PC-3 (cell line): ENCODE results near the gene PCSK2. TPM values are rescaled to one million over a fixed set of nuclear protein-coding genes. Genes with fewer than 3 reads are reported as not detected.
A peak's percentile ranks its signal among the peaks of the same experiment; 100 is the strongest.

Source experiments
- ATAC-seq: fragments of 200-7000 bp; cut with Tn5 transposase; 2 replicates; pipeline ENCODE4 v1.9.1; 2020; ENCODE audit warnings: mild to moderate bottlenecking, moderate library complexity
- BruUV-seq: library from RNA; stranded (reverse); fragments of 400-500 nt; replicated peaks from 2 replicates; lab custom pipeline; 2021; lab: Mats Ljungman, UMichigan
- CTCF ChIA-PET: fragments of 300-600 bp; sonication (Branson Sonifier 250); formaldehyde crosslinking; loops from one replicate; lab custom pipeline; 2022; ENCODE audit warnings: antibody characterized with exemption; lab: Charles Lee
- POLR2A ChIA-PET: fragments of 300-600 bp; sonication (Branson Sonifier 250); formaldehyde crosslinking; loops from one replicate; lab custom pipeline; 2022; ENCODE audit warnings: antibody characterized with exemption; ENCODE audit not compliant: unreplicated experiment; lab: Charles Lee
- DNase-seq: peaks from one replicate; pipeline ENCODE4 v3.0.0-alpha.2; 2015
- H2AFZ ChIP-seq: fragments of 300-600 bp; sonication (generic); 2 replicates; pipeline ENCODE4 v1.6.0; 2016; ENCODE audit warnings: antibody characterized with exemption, low read length
- H3F3A ChIP-seq: fragments of 300-600 bp; sonication (generic); one replicate; pipeline ENCODE4 v1.6.0; 2017; ENCODE audit warnings: antibody characterized with exemption, low read length, control low read depth, mild to moderate bottlenecking; ENCODE audit not compliant: unreplicated experiment
- H3K27ac ChIP-seq: fragments of 300-600 bp; sonication (generic); 2 replicates; pipeline ENCODE4 v1.5.1; 2016; ENCODE audit warnings: mild to moderate bottlenecking, low read length
- H3K27me3 ChIP-seq: fragments of 300-600 bp; sonication (generic); 2 replicates; pipeline ENCODE4 v1.6.1; 2016; ENCODE audit warnings: low read length, mixed read lengths
- H3K36me3 ChIP-seq: fragments of 300-600 bp; sonication (generic); 2 replicates; pipeline ENCODE4 v1.6.1; 2016; ENCODE audit warnings: low read depth, mixed run types, low read length, mixed read lengths
- H3K4me1 ChIP-seq: fragments of 300-600 bp; sonication (generic); 2 replicates; pipeline ENCODE4 v1.5.1; 2016; ENCODE audit warnings: low read length; ENCODE audit not compliant: insufficient read depth
- H3K4me2 ChIP-seq: fragments of 300-600 bp; sonication (generic); 2 replicates; pipeline ENCODE4 v1.6.0; 2016; ENCODE audit warnings: low read length
- H3K4me3 ChIP-seq: fragments of 300-600 bp; sonication (generic); 2 replicates; pipeline ENCODE4 v1.5.1; 2016; ENCODE audit warnings: mild to moderate bottlenecking, low read length, mixed read lengths
- H3K79me2 ChIP-seq: fragments of 300-600 bp; sonication (generic); 2 replicates; pipeline ENCODE4 v1.6.1; 2017; ENCODE audit warnings: low read length, mixed read lengths
- H3K9ac ChIP-seq: fragments of 300-600 bp; sonication (generic); 2 replicates; pipeline ENCODE4 v1.6.0; 2016; ENCODE audit warnings: mild to moderate bottlenecking, low read length
- H3K9me2 ChIP-seq: fragments of 300-600 bp; sonication (generic); replicated peaks from 2 replicates; pipeline ENCODE4 v1.6.1; 2016; ENCODE audit warnings: mixed run types, low read length, mixed read lengths
- H3K9me3 ChIP-seq: fragments of 300-600 bp; sonication (generic); 2 replicates; pipeline ENCODE4 v1.6.1; 2016; ENCODE audit warnings: low read length, mixed read lengths
- H4K20me1 ChIP-seq: fragments of 300-600 bp; sonication (generic); 2 replicates; pipeline ENCODE4 v1.6.1; 2016; ENCODE audit warnings: low read length, mixed read lengths
- EZH2 ChIP-seq: fragments of 300-600 bp; sonication (generic); IDR thresholded peaks from one replicate; pipeline ENCODE4 v1.6.1; 2017; ENCODE audit warnings: antibody characterized with exemption, mild to moderate bottlenecking, low read length; ENCODE audit not compliant: unreplicated experiment
- EZH2phosphoT487 ChIP-seq: fragments of 300-600 bp; sonication (generic); IDR thresholded peaks from 2 replicates; pipeline ENCODE4 v1.6.1; 2018; ENCODE audit warnings: mild to moderate bottlenecking, antibody characterized with exemption, low read length, borderline replicate concordance
- intact Hi-C: fragments of 100-400 bp; cut with micrococcal nuclease; formaldehyde crosslinking; loops from 2 replicates; pipeline ENCODE4 v1.9.0; 2023
- total RNA-seq: library from RNA; depleted of rRNA; stranded (reverse); fragments of >200 nt; gene quantifications from 2 replicates; pipeline ENCODE4 v1.2.3, GENCODE V29; 2014
- TF ChIP-seq, protein P1 (sequence below): fragments of 300-600 bp; sonication (generic); conservative IDR thresholded peaks from 2 replicates; pipeline ENCODE4 v1.5.1; 2017; ENCODE audit warnings: antibody characterized with exemption, low read depth, mild to moderate bottlenecking, low read length

Gene PCSK2
- total RNA-seq, 1 experiment from 2014 or later = not detected

DNA sequence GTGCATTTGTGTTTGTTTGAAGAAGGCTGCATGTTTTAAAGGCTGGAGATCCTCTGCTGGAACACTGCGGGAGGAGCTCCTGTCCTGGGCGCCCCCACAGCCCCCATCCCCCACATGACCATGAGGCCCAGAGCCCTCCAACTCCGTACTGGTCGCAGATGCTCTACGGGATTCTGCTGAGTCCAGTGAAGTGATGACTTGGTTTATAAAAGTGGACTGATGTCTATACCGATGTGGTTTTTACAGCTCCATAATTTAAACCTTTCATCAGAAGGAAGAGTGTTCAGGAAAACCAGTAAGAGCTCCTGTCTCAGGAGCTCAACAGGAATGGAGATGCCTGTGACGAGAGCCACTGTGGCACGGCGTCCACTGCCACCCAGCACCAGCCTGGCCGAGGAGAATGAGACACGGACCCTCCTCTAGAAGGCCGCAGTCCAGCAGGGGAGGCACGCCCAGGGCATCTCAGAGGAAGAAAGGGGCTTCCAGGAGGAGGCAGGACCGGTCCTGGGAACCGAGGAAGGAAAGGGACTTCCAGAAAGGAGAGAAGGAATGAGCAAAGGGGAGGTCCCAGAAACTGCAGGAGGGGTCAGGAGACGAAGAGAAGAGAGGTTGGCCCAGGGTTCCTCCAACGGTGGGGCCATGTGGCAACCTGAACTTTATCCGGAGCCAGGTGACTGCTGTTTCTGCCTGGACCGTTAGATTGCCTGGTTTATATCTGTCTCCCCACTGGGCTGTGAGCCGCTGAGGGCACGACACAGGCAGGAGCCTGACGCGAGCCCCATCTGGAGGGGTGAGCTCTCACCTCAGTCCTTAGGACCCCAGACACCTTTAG lies 277.4 kb downstream of the PCSK2 start:
- CTCF ChIA-PET = interaction anchor here (0.6 to 0.9 kb wide), 3 partner anchors 111 to 491 kb away, joined by 3 to 15 read pairs (median 5); no protein-coding TSS in a partner anchor
- no peak for DNase-seq
- H3K4me2 ChIP-seq = peak overlapping the region; percentile 98
- no peaks in the 10 kb centered on the region for H3K36me3 ChIP-seq
- peaks cover 9% of the 10 kb centered on the region; the same call in 1 of the 2 replicates for H3K4me1 ChIP-seq
- H4K20me1 ChIP-seq = no peaks in the 10 kb centered on the region
- BruUV-seq = no TSS peak
- TF ChIP-seq EZH2phosphoT487 (no peak), EZH2 (no peak)
- TF ChIP-seq, protein P1, sequence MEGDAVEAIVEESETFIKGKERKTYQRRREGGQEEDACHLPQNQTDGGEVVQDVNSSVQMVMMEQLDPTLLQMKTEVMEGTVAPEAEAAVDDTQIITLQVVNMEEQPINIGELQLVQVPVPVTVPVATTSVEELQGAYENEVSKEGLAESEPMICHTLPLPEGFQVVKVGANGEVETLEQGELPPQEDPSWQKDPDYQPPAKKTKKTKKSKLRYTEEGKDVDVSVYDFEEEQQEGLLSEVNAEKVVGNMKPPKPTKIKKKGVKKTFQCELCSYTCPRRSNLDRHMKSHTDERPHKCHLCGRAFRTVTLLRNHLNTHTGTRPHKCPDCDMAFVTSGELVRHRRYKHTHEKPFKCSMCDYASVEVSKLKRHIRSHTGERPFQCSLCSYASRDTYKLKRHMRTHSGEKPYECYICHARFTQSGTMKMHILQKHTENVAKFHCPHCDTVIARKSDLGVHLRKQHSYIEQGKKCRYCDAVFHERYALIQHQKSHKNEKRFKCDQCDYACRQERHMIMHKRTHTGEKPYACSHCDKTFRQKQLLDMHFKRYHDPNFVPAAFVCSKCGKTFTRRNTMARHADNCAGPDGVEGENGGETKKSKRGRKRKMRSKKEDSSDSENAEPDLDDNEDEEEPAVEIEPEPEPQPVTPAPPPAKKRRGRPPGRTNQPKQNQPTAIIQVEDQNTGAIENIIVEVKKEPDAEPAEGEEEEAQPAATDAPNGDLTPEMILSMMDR = no peak
- no peaks in the 10 kb centered on the region for H3K27me3 ChIP-seq
- POLR2A ChIA-PET = no interaction called here
- peak overlapping the region; percentile 75 for H3K9ac ChIP-seq
- ATAC-seq = peak; percentile 51
- no peaks in the 10 kb centered on the region for H3K79me2 ChIP-seq
- no peak overlapping the region for H3K27ac ChIP-seq
- no peaks in the 10 kb centered on the region for H3F3A ChIP-seq
- H3K9me2 ChIP-seq = no peaks in the 10 kb centered on the region
- peak overlapping the region; percentile 100 for H2AFZ ChIP-seq
- intact Hi-C loops = loop anchor here (2.0 kb wide), 2 partner anchors 27 to 493 kb away; partner anchors contain the start of gene BFSP1
- no peaks in the 10 kb centered on the region for H3K9me3 ChIP-seq
- H3K4me3 ChIP-seq = peak overlapping the region; percentile 80

DNA sequence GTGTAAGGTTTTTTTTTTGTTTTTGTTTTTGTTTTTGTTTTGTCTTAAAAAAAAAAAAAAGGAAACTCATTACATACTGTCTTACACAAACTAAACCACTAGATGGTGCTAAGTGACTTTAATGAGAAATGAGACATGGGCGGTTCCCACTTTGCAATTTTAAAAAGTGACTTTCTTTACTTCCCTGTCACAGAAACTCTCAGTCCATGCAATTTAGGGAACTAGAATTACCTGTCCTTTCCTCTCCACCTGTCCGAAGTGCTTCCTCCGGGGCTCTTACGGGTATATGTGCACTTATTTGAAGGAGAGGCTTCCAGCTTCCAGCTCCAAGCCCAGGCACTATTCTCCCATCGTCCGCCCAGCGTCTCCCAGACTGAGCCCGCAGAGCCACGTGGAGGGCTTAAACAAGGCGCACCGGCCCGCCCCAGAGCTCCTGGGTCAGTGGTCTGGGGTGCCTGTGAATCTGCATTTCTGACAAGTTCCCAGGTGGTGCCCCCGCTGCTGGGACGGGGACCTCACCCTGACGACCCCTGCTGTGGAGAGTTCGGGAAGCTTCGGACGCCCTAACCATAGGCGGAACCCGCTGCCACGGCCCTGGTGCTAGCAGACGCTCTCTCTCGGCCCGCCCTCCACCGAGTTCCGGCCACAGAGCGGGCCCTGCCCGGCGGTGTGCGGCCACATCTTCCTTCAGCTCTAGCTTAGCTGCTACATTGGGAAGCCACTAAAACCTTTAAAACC lies 278.2 kb downstream of the PCSK2 start:
- peak overlapping the region; percentile 100 for H2AFZ ChIP-seq
- peak overlapping the region; percentile 25; the same call in 1 of the 2 replicates for H3K27ac ChIP-seq
- H3K4me1 ChIP-seq = peaks cover 9% of the 10 kb centered on the region; the same call in 1 of the 2 replicates
- H3K9me2 ChIP-seq = no peaks in the 10 kb centered on the region
- TF ChIP-seq, protein P1 = peak; percentile 91
- TF ChIP-seq EZH2 = no peak
- H3K9ac ChIP-seq = peak overlapping the region; percentile 75
- ATAC-seq (peak; percentile 86), DNase-seq (peak; percentile 84)
- intact Hi-C loops = loop anchor here (1.0 to 2.0 kb wide), 4 partner anchors 26 to 492 kb away; partner anchors contain the start of gene BFSP1
- BruUV-seq = no TSS peak
- no peaks in the 10 kb centered on the region for H3F3A ChIP-seq
- no peaks in the 10 kb centered on the region for H3K9me3 ChIP-seq
- H4K20me1 ChIP-seq = no peaks in the 10 kb centered on the region
- no peaks in the 10 kb centered on the region for H3K27me3 ChIP-seq
- ChIA-PET CTCF (interaction anchor here (0.7 to 0.9 kb wide), 3 partner anchors 65 to 113 kb away, joined by 3 to 5 read pairs (median 3); partner anchors contain the start of gene DSTN), POLR2A (interaction anchor here (0.6 kb wide), 1 partner anchor 693 kb away, joined by 4 read pairs; no protein-coding TSS in a partner anchor)
- H3K4me3 ChIP-seq = peak overlapping the region; percentile 80
- H3K4me2 ChIP-seq = peak overlapping the region; percentile 98
- no peaks in the 10 kb centered on the region for H3K79me2 ChIP-seq
- H3K36me3 ChIP-seq = no peaks in the 10 kb centered on the region
